H1 (cell line): ENCODE measurements around the gene GNAQ. TPM values are rescaled to one million over a fixed set of nuclear protein-coding genes. Genes with fewer than 3 reads are reported as not detected.

Source experiments
- CTCF ChIA-PET: fragments of 300-600 bp; sonication (Branson Sonifier 250); formaldehyde crosslinking; loops from one replicate; lab custom pipeline; 2021; ENCODE audit not compliant: partially characterized antibody; lab: Charles Lee
- POLR2A ChIA-PET: fragments of 300-600 bp; sonication (Branson Sonifier 250); formaldehyde crosslinking; loops from one replicate; lab custom pipeline; 2021; ENCODE audit warnings: inconsistent platforms; ENCODE audit not compliant: partially characterized antibody; lab: Charles Lee
- DNase-seq, 2 experiments: peaks; one replicate each; pipeline versions ENCODE4 v3.0.0 to v3.0.0-alpha.2; 2010 to 2022; ENCODE audit warnings: low spot score in 2 of 2, low read depth in 1 of 2, mixed read lengths in 1 of 2
- FAIRE-seq: peaks from 2 replicates; lab custom pipeline; 2011; peaks lifted over from hg19 to GRCh38; lab: Jason Lieb, UNC
- H2AFZ ChIP-seq: 2 replicates; pipeline ENCODE4 v1.8.1; 2012; ENCODE audit warnings: low read length, inconsistent platforms
- H2AK5ac ChIP-seq: 2 replicates; pipeline ENCODE4 v1.6.1; 2013; ENCODE audit warnings: low read depth, low read length
- H2BK120ac ChIP-seq: replicated peaks from 2 replicates; pipeline ENCODE3; 2013; ENCODE audit warnings: low read depth, low read length, inconsistent platforms
- H2BK12ac ChIP-seq: 2 replicates; pipeline ENCODE4 v1.6.1; 2013; ENCODE audit warnings: low read depth, low read length
- H2BK15ac ChIP-seq: 2 replicates; pipeline ENCODE4 v1.6.1; 2013; ENCODE audit warnings: low read length
- H2BK20ac ChIP-seq: 2 replicates; pipeline ENCODE4 v1.6.1; 2013; ENCODE audit warnings: low read length
- H2BK5ac ChIP-seq: 2 replicates; pipeline ENCODE4 v1.6.1; 2013; ENCODE audit warnings: low read depth, low read length
- H3K14ac ChIP-seq: 2 replicates; pipeline ENCODE4 v1.6.1; 2013; ENCODE audit warnings: inconsistent platforms; ENCODE audit not compliant: insufficient read length
- H3K18ac ChIP-seq: 2 replicates; pipeline ENCODE4 v1.6.1; 2013; ENCODE audit warnings: low read length; ENCODE audit errors: extremely low read depth
- H3K23ac ChIP-seq: 2 replicates; pipeline ENCODE4 v1.6.1; 2013; ENCODE audit warnings: inconsistent platforms; ENCODE audit not compliant: insufficient read length
- H3K23me2 ChIP-seq: 2 replicates; pipeline ENCODE4 v1.6.1; 2013; ENCODE audit warnings: low read depth, low read length
- H3K27ac ChIP-seq: 2 replicates; pipeline ENCODE4 v1.6.1; 2011; ENCODE audit warnings: low read depth, low read length, inconsistent platforms
- H3K27me3 ChIP-seq, 4 experiments: replicated peaks in 1 of 4; 1 replicate in 1 of 4; 2 replicates in 3 of 4; pipeline versions ENCODE4 v1.6.1 to v1.8.1; 2011 to 2013; ENCODE audit warnings: low read length in 3 of 4, mild to moderate bottlenecking in 3 of 4, inconsistent platforms in 2 of 4, mixed read lengths in 2 of 4, moderate library complexity in 1 of 4; ENCODE audit not compliant: control insufficient read depth in 3 of 4, insufficient read depth in 3 of 4; ENCODE audit errors: extremely low read depth in 1 of 4
- H3K36me3 ChIP-seq, 4 experiments: 2 replicates each; pipeline versions ENCODE4 v1.6.1 to v1.8.1; 2011 to 2013; ENCODE audit warnings: mild to moderate bottlenecking in 4 of 4, low read length in 3 of 4, moderate library complexity in 2 of 4, control low read depth in 1 of 4, inconsistent platforms in 1 of 4; ENCODE audit not compliant: insufficient read depth in 4 of 4, control insufficient read depth in 2 of 4
- H3K4ac ChIP-seq: replicated peaks from 2 replicates; pipeline ENCODE3; 2013; ENCODE audit warnings: low read length, low read depth, mixed read lengths, inconsistent platforms; ENCODE audit not compliant: insufficient read length
- H3K4me1 ChIP-seq, 4 experiments: replicated peaks in 1 of 4; 1 replicate in 1 of 4; 2 replicates in 3 of 4; pipeline versions ENCODE4 v1.6.1 to v1.8.1; 2011 to 2013; ENCODE audit warnings: low read length in 3 of 4, inconsistent platforms in 2 of 4, mixed read lengths in 1 of 4; ENCODE audit not compliant: insufficient read depth in 4 of 4, control insufficient read depth in 3 of 4
- H3K4me2 ChIP-seq, 2 experiments: 2 replicates each; pipeline versions ENCODE4 v1.6.1 to v1.8.1; 2011 to 2013; ENCODE audit warnings: low read depth in 2 of 2, low read length in 2 of 2, control low read depth in 1 of 2, inconsistent platforms in 1 of 2, mild to moderate bottlenecking in 1 of 2; ENCODE audit not compliant: insufficient read depth in 1 of 2
- H3K4me3 ChIP-seq, 4 experiments: fragments of 200-600, 300-600 bp in 1 of 4; sonication (generic), shearing (Covaris generic), sonication (Bioruptor Twin) in 1 of 4; 2 replicates each; pipeline versions ENCODE4 v1.5.1 to v1.8.1; 2011 to 2016; ENCODE audit warnings: low read length in 4 of 4, low read depth in 3 of 4, control low read depth in 2 of 4, inconsistent platforms in 2 of 4, mild to moderate bottlenecking in 2 of 4, mixed read lengths in 1 of 4, moderate library complexity in 1 of 4; ENCODE audit not compliant: insufficient read depth in 2 of 4; ENCODE audit errors: extremely low read depth in 1 of 4
- H3K56ac ChIP-seq: replicated peaks from 2 replicates; pipeline ENCODE3; 2013; ENCODE audit warnings: low read depth, mild to moderate bottlenecking, mixed read lengths, low read length, inconsistent platforms; ENCODE audit not compliant: insufficient read length
- H3K79me1 ChIP-seq: 2 replicates; pipeline ENCODE4 v1.6.1; 2013; ENCODE audit warnings: low read depth, low read length, control low read depth
- H3K79me2 ChIP-seq, 2 experiments: 2 replicates each; pipeline versions ENCODE4 v1.6.1 to v1.8.1; 2012 to 2013; ENCODE audit warnings: low read length in 2 of 2, mild to moderate bottlenecking in 2 of 2, inconsistent platforms in 1 of 2; ENCODE audit not compliant: insufficient read depth in 2 of 2, control insufficient read depth in 1 of 2
- H3K9ac ChIP-seq, 4 experiments: replicated peaks in 1 of 4; 1 replicate in 1 of 4; 2 replicates in 3 of 4; pipeline versions ENCODE4 v1.6.1 to v1.8.1; 2011 to 2013; ENCODE audit warnings: low read depth in 3 of 4, low read length in 3 of 4, control low read depth in 2 of 4, mild to moderate bottlenecking in 2 of 4, moderate library complexity in 2 of 4, inconsistent platforms in 1 of 4; ENCODE audit errors: extremely low read depth in 1 of 4
- H3K9me3 ChIP-seq, 2 experiments: 2 replicates each; pipeline versions ENCODE4 v1.6.1 to v1.8.1; 2012 to 2013; ENCODE audit warnings: mild to moderate bottlenecking in 2 of 2, moderate library complexity in 2 of 2, control low read depth in 1 of 2, inconsistent platforms in 1 of 2, low read depth in 1 of 2, low read length in 1 of 2, mixed read lengths in 1 of 2; ENCODE audit not compliant: insufficient read depth in 2 of 2
- H4K20me1 ChIP-seq, 2 experiments: replicated peaks in 1 of 2; 2 replicates each; pipeline versions ENCODE3 to v1.8.1; 2011 to 2013; ENCODE audit warnings: inconsistent platforms in 2 of 2, low read length in 2 of 2, mild to moderate bottlenecking in 1 of 2; ENCODE audit not compliant: insufficient read depth in 2 of 2, control insufficient read depth in 1 of 2
- H4K5ac ChIP-seq: 2 replicates; pipeline ENCODE4 v1.6.1; 2013; ENCODE audit warnings: low read length, low read depth, mixed read lengths, inconsistent platforms; ENCODE audit not compliant: insufficient read length
- H4K8ac ChIP-seq: 2 replicates; pipeline ENCODE4 v1.8.0; 2013; ENCODE audit warnings: mild to moderate bottlenecking, moderate library complexity, low read length, inconsistent platforms; ENCODE audit not compliant: insufficient read depth; ENCODE audit errors: extremely low read depth
- H4K91ac ChIP-seq: replicated peaks from 2 replicates; pipeline ENCODE3; 2013; ENCODE audit warnings: low read length, mixed read lengths, inconsistent platforms; ENCODE audit not compliant: insufficient read length
- BCL11A ChIP-seq, 2 experiments: IDR thresholded peaks; one replicate each; pipeline ENCODE4 v1.6.1; 2011; ENCODE audit warnings: low read depth in 2 of 2, low read length in 2 of 2, mild to moderate bottlenecking in 2 of 2
- CTBP2 ChIP-seq: IDR thresholded peaks from 2 replicates; pipeline ENCODE4 v1.7.0; 2011; ENCODE audit warnings: borderline replicate concordance, mild to moderate bottlenecking, moderate library complexity, mixed read lengths, low read length; ENCODE audit not compliant: insufficient read depth, insufficient read length
- FOSL1 ChIP-seq: IDR thresholded peaks from 2 replicates; pipeline ENCODE4 v1.6.1; 2011; ENCODE audit warnings: mild to moderate bottlenecking, low read depth, low read length, moderate library complexity; ENCODE audit not compliant: insufficient read depth
- PHF8 ChIP-seq: fragments of 200-600 bp; sonication (generic); conservative IDR thresholded peaks from 2 replicates; pipeline ENCODE4 v1.7.1; 2012; ENCODE audit warnings: low read depth, mild to moderate bottlenecking, inconsistent platforms, low read length, moderate library complexity
- USF2 ChIP-seq: IDR thresholded peaks from 2 replicates; pipeline ENCODE4 v1.6.1; 2011; ENCODE audit warnings: low read length, improper control_type of control experiment
- WGBS, 2 experiments: shearing (Covaris generic) in 1 of 2; methylation state at CpG; one replicate each; pipeline versions ENCODE4 v1.1.6 to v1.1.7; 2013 to 2015; ENCODE audit warnings: low lambda C conversion rate in 2 of 2, mixed read lengths in 2 of 2, inconsistent platforms in 1 of 2, low coverage in 1 of 2, missing lambda C conversion rate in 1 of 2; ENCODE audit not compliant: insufficient replicate concordance in 2 of 2, insufficient coverage in 1 of 2, insufficient read length in 1 of 2; ENCODE audit errors: extremely low coverage in 1 of 2, missing lambda C conversion rate in 1 of 2; 5-methylcytosine and 5-hydroxymethylcytosine counted together
- polyA plus RNA-seq, 7 experiments: library from polyadenylated mRNA; depleted of rRNA in 3 of 7; stranded (reverse) in 5 of 7; unstranded in 2 of 7; fragments of >200 nt in 5 of 7; fragments of 200-250 nt in 2 of 7; gene quantifications; 1 replicate in 5 of 7; 2 replicates in 1 of 7; 4 replicates in 1 of 7; pipeline versions ENCODE4 v1.2.1 to v1.2.3, GENCODE V29; 2011 to 2013; ENCODE audit warnings: missing spikeins in 2 of 7, mixed read lengths in 2 of 7
- total RNA-seq: library from RNA; stranded (reverse); fragmentation: NEBNext Ultra II Directional; extraction: Animal tissue kit (Norgen Biotek cat#: 25700); gene quantifications from 2 replicates; pipeline ENCODE4 v1.2.1, GENCODE V29; 2021

GNAQ gene
- total and polyA plus RNA-seq, 2 of the 8 experiments (the other 6 are each of a cell fraction or from before 2014, with no cell fraction given) = 22.8 to 63.8 TPM

GRCh38 chr9:78074385-78075291 is 43.0 kb upstream of the GNAQ start:
- no peak for TF ChIP-seq USF2
- no peak for TF ChIP-seq CTBP2
- TF ChIP-seq BCL11A (IDR thresholded peaks at IDR 0.05; ENCODE audit: low read depth in 2 of 2, low read length in 2 of 2) = no peak
- no peak for TF ChIP-seq PHF8
- no peak for TF ChIP-seq FOSL1
- TF ChIP-seq, all 59 proteins: peak for 0
- no peaks in the 10 kb centered on the region for H3K79me1 ChIP-seq
- no peaks in the 10 kb centered on the region for H4K20me1 ChIP-seq
- no peak overlapping the region for H2BK15ac ChIP-seq
- no peak overlapping the region for H3K23ac ChIP-seq
- FAIRE-seq (no peak), DNase-seq (no peak)
- H2BK20ac ChIP-seq = no peak overlapping the region
- H3K4ac ChIP-seq = no peak overlapping the region
- no peak overlapping the region for H2BK5ac ChIP-seq
- no peak overlapping the region for H4K91ac ChIP-seq
- peaks cover 2% of the 10 kb centered on the region; the same call in 1 of the 2 replicates for H3K23me2 ChIP-seq
- H3K56ac ChIP-seq = no peak overlapping the region
- no peak overlapping the region for H2AK5ac ChIP-seq
- no peak overlapping the region for H3K18ac ChIP-seq
- no peaks in the 10 kb centered on the region for H3K9me3 ChIP-seq
- no peak overlapping the region for H2AFZ ChIP-seq
- no peaks in the 10 kb centered on the region for H3K27me3 ChIP-seq
- H4K8ac ChIP-seq = no peak overlapping the region
- no peak overlapping the region for H2BK120ac ChIP-seq
- CTCF ChIA-PET = interaction anchor here (1.1 kb wide), 1 partner anchor 55 kb away, joined by 3 read pairs; no protein-coding TSS in a partner anchor
- H3K4me1 ChIP-seq = no peaks in the 10 kb centered on the region
- no peaks in the 10 kb centered on the region for H3K36me3 ChIP-seq
- H4K5ac ChIP-seq = no peak overlapping the region
- H3K4me2 ChIP-seq = no peak overlapping the region
- no peak overlapping the region for H3K14ac ChIP-seq
- no peak overlapping the region for H3K4me3 ChIP-seq
- H3K9ac ChIP-seq = no peak overlapping the region
- 88% methylated on average over 4 of the region's 4 CpGs; no CpG with 5 or more reads in 1 of the 2 experiments for WGBS, 2 experiments
- POLR2A ChIA-PET = no interaction called here
- no peaks in the 10 kb centered on the region for H3K79me2 ChIP-seq
- no peak overlapping the region for H2BK12ac ChIP-seq
- H3K27ac ChIP-seq = no peak overlapping the region
